ENCODE data around the gene GPD2.
A peak's percentile ranks its signal among the peaks of the same experiment; 100 is the strongest.

Gene GPD2

GRCh38 chr2:156436497-156437085, 412 bp downstream of the GPD2 start:
- peak in 9 of 14 donors; percentile 44 to 61 (median 51) for DNase-seq

- DNase-seq = peak in 9 of 14 donors; percentile 15 to 52 (median 33)
Measured at GRCh38 chr2:156437272-156437930, 1.2 kb downstream of the GPD2 start.

- DNase-seq = no peak
Measured at GRCh38 chr2:156437931-156438410, 1.8 kb downstream of the GPD2 start.

- no peak for DNase-seq
Measured at GRCh38 chr2:156443089-156443488, 6.9 kb downstream of the GPD2 start.

- DNase-seq = no peak
Measured at GRCh38 chr2:156445296-156446220, 9.4 kb downstream of the GPD2 start.

- DNase-seq = no peak
Measured at GRCh38 chr2:156447761-156448160, 11.6 kb downstream of the GPD2 start.

- DNase-seq = no peak
Measured at GRCh38 chr2:156448766-156449165, 12.6 kb downstream of the GPD2 start.

- no peak for DNase-seq
Measured at GRCh38 chr2:156452971-156453370, 16.8 kb downstream of the GPD2 start.

GRCh38 chr2:156455361-156455975, 19.3 kb downstream of the GPD2 start:
- no peak for DNase-seq

- no peak for DNase-seq
Measured at GRCh38 chr2:156456616-156457015, 20.4 kb downstream of the GPD2 start.

- DNase-seq = peak in 7 of 14 donors; percentile 8 to 31 (median 19)
Measured at GRCh38 chr2:156457523-156458517, 21.6 kb downstream of the GPD2 start.

- DNase-seq = no peak
Measured at GRCh38 chr2:156459720-156460119, 23.5 kb downstream of the GPD2 start.

- no peak for DNase-seq
Measured at GRCh38 chr2:156464106-156464505, 27.9 kb downstream of the GPD2 start.

- no peak for DNase-seq
Measured at GRCh38 chr2:156465573-156465972, 29.4 kb downstream of the GPD2 start.

GRCh38 chr2:156466739-156467405, 30.7 kb downstream of the GPD2 start:
- DNase-seq = peak in 5 of 14 donors; percentile 15 to 40 (median 24)

GRCh38 chr2:156470975-156471583, 34.9 kb downstream of the GPD2 start:
- DNase-seq = no peak

GRCh38 chr2:156471762-156472161, 35.6 kb downstream of the GPD2 start:
- no peak for DNase-seq

- DNase-seq = no peak
Measured at GRCh38 chr2:156472686-156473085, 36.5 kb downstream of the GPD2 start.

- DNase-seq = no peak
Measured at GRCh38 chr2:156473445-156473844, 37.3 kb downstream of the GPD2 start.

GRCh38 chr2:156474401-156474800, 38.2 kb downstream of the GPD2 start:
- no peak for DNase-seq

All from C1 segment of cervical spinal cord (tissue), 14 donors.